Adipocyte (in vitro differentiated cells): ENCODE measurements around the gene GLTPD2.
A peak's percentile ranks its signal among the peaks of the same experiment; 100 is the strongest.

Experiments used
- DNase-seq: peaks from one replicate; pipeline ENCODE4 v3.0.0-alpha.2; 2015; ENCODE audit warnings: low read depth
- H3K27me3 ChIP-seq: replicated peaks from 2 replicates; pipeline ENCODE4 v1.7.0; 2013; ENCODE audit warnings: mild to moderate bottlenecking, low read length, moderate library complexity; ENCODE audit not compliant: control insufficient read depth, insufficient read depth
- H3K36me3 ChIP-seq: 2 replicates; pipeline ENCODE4 v1.7.0; 2013; ENCODE audit warnings: low read length, mild to moderate bottlenecking, moderate library complexity; ENCODE audit not compliant: control insufficient read depth, insufficient read depth, severe bottlenecking
- H3K4me1 ChIP-seq: 2 replicates; pipeline ENCODE4 v1.7.0; 2013; ENCODE audit warnings: mild to moderate bottlenecking, low read length, moderate library complexity; ENCODE audit not compliant: control insufficient read depth, insufficient read depth
- H3K4me3 ChIP-seq: 2 replicates; pipeline ENCODE4 v1.7.0; 2013; ENCODE audit warnings: mild to moderate bottlenecking, low read length, moderate library complexity
- H3K9ac ChIP-seq: 2 replicates; pipeline ENCODE4 v1.7.0; 2013; ENCODE audit warnings: mild to moderate bottlenecking, low read length, moderate library complexity
- H3K9me3 ChIP-seq: 2 replicates; pipeline ENCODE4 v1.7.0; 2013; ENCODE audit warnings: mild to moderate bottlenecking, low read length, moderate library complexity; ENCODE audit not compliant: control insufficient read depth

GLTPD2 gene

GRCh38 chr17:4747847-4748246 is 40.9 kb upstream of the GLTPD2 start:
- no peak for DNase-seq
- Histone ChIP-seq H3K27me3 (peaks cover 49% of the 10 kb centered on the region), H3K4me3 (no peak overlapping the region)

GRCh38 chr17:4748686-4749085 is 40.1 kb upstream of the GLTPD2 start:
- H3K27me3 ChIP-seq = peaks cover 55% of the 10 kb centered on the region
- H3K9me3 ChIP-seq = no peaks in the 10 kb centered on the region
- H3K4me1 ChIP-seq = no peaks in the 10 kb centered on the region
- no peak for DNase-seq
- H3K36me3 ChIP-seq = no peaks in the 10 kb centered on the region
- no peak overlapping the region for H3K4me3 ChIP-seq
- H3K9ac ChIP-seq = no peak overlapping the region

More at GRCh38 chr17:4747847-4748246, 40.9 kb upstream of the GLTPD2 start:
- no peaks in the 10 kb centered on the region for H3K36me3 ChIP-seq
- no peak overlapping the region for H3K9ac ChIP-seq
- no peaks in the 10 kb centered on the region for H3K9me3 ChIP-seq
- no peaks in the 10 kb centered on the region for H3K4me1 ChIP-seq

DNA sequence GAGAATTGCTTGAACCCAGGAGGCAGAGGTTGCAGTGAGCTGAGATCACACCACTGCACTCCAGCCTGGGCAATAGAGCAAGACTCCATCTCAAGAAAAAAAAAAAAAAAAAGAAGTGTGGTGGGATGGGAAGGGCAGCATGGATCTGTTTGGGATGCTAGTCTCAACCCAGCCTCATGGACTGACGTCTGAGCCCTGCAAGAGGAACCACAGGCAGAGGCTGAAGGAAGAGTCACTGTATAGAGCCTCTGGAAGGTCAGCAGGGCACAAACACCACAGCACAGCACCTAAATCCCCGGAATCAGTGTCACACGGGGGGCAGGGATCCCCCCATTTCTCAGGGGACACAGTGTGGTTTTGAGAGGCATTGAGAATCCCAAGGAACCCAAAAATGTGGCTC is 38.2 kb upstream of the GLTPD2 start:
- Histone ChIP-seq H3K27me3 (peaks cover 52% of the 10 kb centered on the region), H3K36me3 (no peaks in the 10 kb centered on the region), H3K4me3 (no peak overlapping the region), H3K9ac (no peak overlapping the region), H3K4me1 (no peaks in the 10 kb centered on the region), H3K9me3 (no peaks in the 10 kb centered on the region)
- DNase-seq = no peak

GRCh38 chr17:4751932-4752331 is 36.8 kb upstream of the GLTPD2 start:
- peaks cover 49% of the 10 kb centered on the region for H3K27me3 ChIP-seq
- no peaks in the 10 kb centered on the region for H3K36me3 ChIP-seq
- no peak for DNase-seq
- no peak overlapping the region for H3K4me3 ChIP-seq
- H3K9ac ChIP-seq = no peak overlapping the region
- no peaks in the 10 kb centered on the region for H3K4me1 ChIP-seq
- no peaks in the 10 kb centered on the region for H3K9me3 ChIP-seq

GRCh38 chr17:4753392-4753791 is 35.4 kb upstream of the GLTPD2 start:
- Histone ChIP-seq H3K9ac (no peak overlapping the region), H3K36me3 (no peaks in the 10 kb centered on the region), H3K27me3 (peaks cover 61% of the 10 kb centered on the region), H3K4me1 (no peaks in the 10 kb centered on the region), H3K4me3 (no peak overlapping the region), H3K9me3 (no peaks in the 10 kb centered on the region)
- DNase-seq = no peak

- H3K36me3 ChIP-seq = no peaks in the 10 kb centered on the region
- no peak overlapping the region for H3K9ac ChIP-seq
- no peak for DNase-seq
- no peaks in the 10 kb centered on the region for H3K4me1 ChIP-seq
- H3K27me3 ChIP-seq = peaks cover 45% of the 10 kb centered on the region
- no peaks in the 10 kb centered on the region for H3K9me3 ChIP-seq
- H3K4me3 ChIP-seq = no peak overlapping the region
Measured at GRCh38 chr17:4759776-4760236, 29.0 kb upstream of the GLTPD2 start.

GRCh38 chr17:4764595-4764994 is 24.2 kb upstream of the GLTPD2 start:
- H3K36me3 ChIP-seq = no peaks in the 10 kb centered on the region
- no peak for DNase-seq
- H3K9ac ChIP-seq = no peak overlapping the region
- H3K27me3 ChIP-seq = peaks cover 25% of the 10 kb centered on the region
- H3K9me3 ChIP-seq = no peaks in the 10 kb centered on the region
- no peaks in the 10 kb centered on the region for H3K4me1 ChIP-seq
- H3K4me3 ChIP-seq = no peak overlapping the region

DNA sequence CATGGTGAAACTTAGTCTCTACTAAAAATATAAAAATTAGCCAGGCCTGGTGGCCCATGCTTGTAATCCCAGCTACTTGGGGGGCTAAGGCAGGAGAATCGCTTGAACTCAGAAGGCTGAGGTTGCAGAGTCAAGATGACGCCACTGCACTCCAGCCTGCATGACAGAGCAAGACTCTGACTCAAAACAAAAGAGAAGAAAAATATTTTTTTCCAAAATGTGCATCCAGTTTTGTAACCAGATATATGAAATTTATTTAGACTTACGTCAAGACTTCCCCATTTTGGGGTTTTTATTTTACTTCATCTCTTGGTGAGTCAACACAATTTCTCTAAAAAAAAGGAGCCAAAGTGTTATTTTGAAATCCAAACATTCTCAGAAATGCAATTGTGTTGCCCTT is 22.6 kb upstream of the GLTPD2 start:
- Histone ChIP-seq H3K9me3 (no peaks in the 10 kb centered on the region), H3K4me1 (no peaks in the 10 kb centered on the region), H3K9ac (no peak overlapping the region), H3K4me3 (no peak overlapping the region), H3K36me3 (no peaks in the 10 kb centered on the region), H3K27me3 (peaks cover 14% of the 10 kb centered on the region)
- peak; percentile 45 for DNase-seq

GRCh38 chr17:4766723-4767122 is 22.0 kb upstream of the GLTPD2 start:
- Histone ChIP-seq H3K36me3 (no peaks in the 10 kb centered on the region), H3K9ac (no peak overlapping the region), H3K9me3 (no peaks in the 10 kb centered on the region), H3K27me3 (peaks cover 17% of the 10 kb centered on the region), H3K4me3 (no peak overlapping the region), H3K4me1 (no peaks in the 10 kb centered on the region)
- DNase-seq = no peak

- Histone ChIP-seq H3K9ac (no peak overlapping the region), H3K9me3 (no peaks in the 10 kb centered on the region), H3K4me1 (no peaks in the 10 kb centered on the region), H3K4me3 (no peak overlapping the region), H3K36me3 (no peaks in the 10 kb centered on the region), H3K27me3 (peaks cover 25% of the 10 kb centered on the region)
- no peak for DNase-seq
Measured at GRCh38 chr17:4768298-4768697, 20.5 kb upstream of the GLTPD2 start.

GRCh38 chr17:4769628-4770027 is 19.1 kb upstream of the GLTPD2 start:
- H3K4me3 ChIP-seq = no peak overlapping the region
- no peaks in the 10 kb centered on the region for H3K4me1 ChIP-seq
- H3K36me3 ChIP-seq = no peaks in the 10 kb centered on the region
- peak; percentile 15 for DNase-seq
- H3K27me3 ChIP-seq = peaks cover 27% of the 10 kb centered on the region
- no peaks in the 10 kb centered on the region for H3K9me3 ChIP-seq
- no peak overlapping the region for H3K9ac ChIP-seq

DNA sequence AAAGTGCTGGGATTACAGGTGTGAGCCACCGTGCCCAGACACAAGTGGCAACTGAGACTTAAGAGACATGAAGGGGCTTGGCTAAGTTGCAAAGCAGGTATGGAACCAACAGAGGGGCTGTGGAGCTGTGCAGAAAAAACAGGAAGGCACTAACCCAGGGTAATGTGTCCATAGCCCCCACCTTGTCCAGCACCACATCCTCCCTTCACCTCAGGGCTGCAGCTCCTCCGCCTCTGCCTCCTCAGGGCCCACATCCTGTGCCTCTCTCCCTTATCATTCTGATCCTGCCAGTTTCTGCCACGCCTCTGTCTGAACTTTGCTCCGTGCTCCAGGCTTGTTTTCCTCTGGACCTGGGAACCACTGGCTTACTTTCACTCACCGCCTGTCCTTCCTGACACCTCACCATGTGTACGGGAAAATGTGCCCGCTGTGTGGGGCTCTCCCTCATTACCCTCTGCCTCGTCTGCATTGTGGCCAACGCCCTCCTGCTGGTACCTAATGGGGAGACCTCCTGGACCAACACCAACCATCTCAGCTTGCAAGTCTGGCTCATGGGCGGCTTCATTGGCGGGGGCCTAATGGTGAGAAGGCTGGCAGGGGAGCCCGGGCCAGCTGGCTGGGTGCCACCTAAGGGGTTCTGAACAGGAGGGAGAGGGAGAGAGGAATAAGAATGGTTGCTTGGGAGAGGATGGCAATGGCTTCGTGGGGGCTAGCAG is 17.1 kb upstream of the GLTPD2 start, which contains the start of gene TM4SF5:
Gene TM4SF5, plus strand, starts transcription at position 368 of the 716 bp plus-strand sequence. Its CDS starts 37 bp downstream, at position 405.
- Histone ChIP-seq H3K4me1 (no peaks in the 10 kb centered on the region), H3K27me3 (peaks cover 28% of the 10 kb centered on the region), H3K9ac (no peak within 1 kb of the TSS), H3K4me3 (no peak within 1 kb of the TSS), H3K9me3 (no peaks in the 10 kb centered on the region), H3K36me3 (no peaks in the 10 kb centered on the region)
- DNase-seq = no peak
